ENCODE data around the gene PTPA.

GRCh38 chr9:129146441-129146941 is 35.3 kb downstream of the PTPA start:
- no peak for TF ChIP-seq TARDBP (IDR thresholded peaks at IDR 0.05)
- TF ChIP-seq HDGF (IDR thresholded peaks at IDR 0.05; ENCODE audit: borderline replicate concordance) = no peak
- TF ChIP-seq BHLHE40 (IDR thresholded peaks at IDR 0.05; ENCODE audit: borderline replicate concordance) = no peak
- no peak for TF ChIP-seq ZNF384 (IDR thresholded peaks at IDR 0.05)
- no peak for TF ChIP-seq FOXM1 (IDR thresholded peaks at IDR 0.05; ENCODE audit: borderline replicate concordance)
- TF ChIP-seq ELF4 (IDR thresholded peaks at IDR 0.05) = no peak
- TF ChIP-seq SP1 (IDR thresholded peaks at IDR 0.05) = no peak
- no peak for TF ChIP-seq ARNT (IDR thresholded peaks at IDR 0.05)
- no peak for TF ChIP-seq LEF1 (IDR thresholded peaks at IDR 0.05; ENCODE audit: borderline replicate concordance)
- no peak for TF ChIP-seq CTBP1 (IDR thresholded peaks at IDR 0.05; ENCODE audit: borderline replicate concordance)
- TF ChIP-seq FOXA1 (IDR thresholded peaks at IDR 0.05) = no peak
